PFSK-1 (cell line): Measurements from ENCODE around the gene CSNK1G3.

ENCODE experiments used
- POLR2AphosphoS5 ChIP-seq: IDR thresholded peaks from 2 replicates; pipeline ENCODE4 v1.6.1; 2012; ENCODE audit warnings: low read depth, mild to moderate bottlenecking, control low read depth, low read length, moderate library complexity
- REST ChIP-seq, 2 experiments: IDR thresholded peaks; 2 replicates each; pipeline versions ENCODE4 v1.6.1 to v1.8.0; 2011 to 2012; ENCODE audit warnings: low read depth in 2 of 2, low read length in 2 of 2, control low read depth in 1 of 2, inconsistent platforms in 1 of 2, mild to moderate bottlenecking in 1 of 2, moderate library complexity in 1 of 2; ENCODE audit not compliant: insufficient read depth in 1 of 2

DNA sequence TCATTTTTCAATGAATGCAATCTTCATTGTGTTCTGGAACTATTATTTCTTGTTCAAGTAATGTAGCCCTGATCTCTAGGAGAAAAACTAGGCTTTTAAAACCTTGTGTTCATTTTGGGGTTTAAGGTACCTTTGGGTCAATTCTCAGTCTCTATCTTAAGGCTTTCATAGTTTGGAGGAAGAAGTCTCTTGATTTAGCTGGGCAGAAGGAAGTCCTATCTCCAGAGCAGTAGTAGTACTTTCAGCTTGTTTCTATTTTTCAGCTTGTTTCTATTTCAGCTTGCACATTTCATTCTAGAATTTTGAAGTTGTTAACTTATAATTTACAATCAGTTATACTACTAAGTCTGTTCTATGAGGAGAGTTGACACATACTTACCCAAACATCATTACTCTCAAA lies 15.2 kb downstream of the CSNK1G3 start:
- TF ChIP-seq POLR2AphosphoS5 (no peak), REST (IDR thresholded peaks at IDR 0.05; ENCODE audit: insufficient read depth in 1 of 2, low read depth in 2 of 2, low read length in 2 of 2) (no peak)
